BJ (cell line): Measurements from ENCODE around the gene ALDH1A2. TPM values are rescaled to one million over a fixed set of nuclear protein-coding genes. Genes with fewer than 3 reads are reported as not detected.

Source experiments
- CTCF ChIA-PET: fragments of 350-600 bp; formaldehyde crosslinking; extraction: SDS; loops from one replicate; lab custom pipeline; 2021; ENCODE audit warnings: antibody characterized with exemption, inconsistent platforms; lab: Yijun Ruan, JAX
- POLR2A ChIA-PET: fragments of 300-600 bp; sonication (Branson Sonifier 250); formaldehyde crosslinking; extraction: SDS; loops from one replicate; lab custom pipeline; 2021; ENCODE audit warnings: antibody characterized with exemption; lab: Charles Lee
- DNase-seq: peaks from one replicate; pipeline ENCODE4 v3.0.0-alpha.2; 2011; ENCODE audit warnings: low read depth
- H3K27me3 ChIP-seq: 2 replicates; pipeline ENCODE4 v1.6.0; 2011; ENCODE audit warnings: low read length; ENCODE audit not compliant: control insufficient read depth, insufficient read depth
- H3K36me3 ChIP-seq: 2 replicates; pipeline ENCODE4 v1.5.1; 2011; ENCODE audit warnings: low read length; ENCODE audit not compliant: control insufficient read depth, insufficient read depth
- H3K4me3 ChIP-seq: 2 replicates; pipeline ENCODE4 v1.5.1; 2011; ENCODE audit warnings: low read depth, mild to moderate bottlenecking, control low read depth, low read length
- CTCF ChIP-seq: IDR thresholded peaks from 2 replicates; pipeline ENCODE4 v1.5.1; 2011; ENCODE audit warnings: low read depth, mild to moderate bottlenecking, control low read depth, inconsistent platforms, low read length, moderate library complexity; ENCODE audit not compliant: insufficient read depth
- polyA plus RNA-seq: library from polyadenylated mRNA; depleted of rRNA; stranded (reverse); fragments of >200 nt; gene quantifications from 2 replicates; pipeline ENCODE4 v1.2.3, GENCODE V29; 2011

Gene ALDH1A2
- polyA plus RNA-seq, 1 experiment: 0.50 TPM

DNA sequence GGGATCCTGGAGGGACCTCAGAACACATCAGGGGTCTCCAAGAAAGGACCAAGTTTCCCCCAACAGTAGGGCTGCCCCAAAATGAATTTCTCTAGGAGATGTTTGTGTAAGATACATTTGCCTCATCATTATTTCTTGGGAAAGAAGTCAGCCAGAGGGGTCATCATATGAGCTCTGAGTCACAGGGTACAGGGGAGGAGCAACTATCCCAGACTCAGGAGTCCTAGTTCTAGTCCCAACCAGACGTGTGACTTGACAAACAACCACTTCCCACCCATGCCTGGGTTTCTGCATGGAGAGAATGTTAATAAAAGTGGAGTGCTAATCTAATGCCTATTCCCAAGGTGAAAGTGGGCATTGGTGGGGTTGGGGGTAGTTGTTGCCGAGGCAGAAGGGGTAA lies 144.1 kb downstream of the ALDH1A2 start:
- CTCF ChIA-PET: interaction anchor here (1.0 to 1.4 kb wide), 2 partner anchors 23 to 150 kb away, joined by 3 to 4 read pairs; no protein-coding TSS in a partner anchor
- POLR2A ChIA-PET: no interaction called here
- no peak for DNase-seq
- H3K36me3 ChIP-seq: no peaks in the 10 kb centered on the region
- no peak overlapping the region for H3K4me3 ChIP-seq
- no peaks in the 10 kb centered on the region for H3K27me3 ChIP-seq
- TF ChIP-seq CTCF: no peak

GRCh38 chr15:57920911-57921310 lies 144.6 kb downstream of the ALDH1A2 start:
- DNase-seq: no peak
- no peak for TF ChIP-seq CTCF
- POLR2A ChIA-PET: no interaction called here
- Histone ChIP-seq H3K27me3 (no peaks in the 10 kb centered on the region), H3K36me3 (no peaks in the 10 kb centered on the region), H3K4me3 (no peak overlapping the region)
- CTCF ChIA-PET: interaction anchor here (1.4 kb wide), 1 partner anchor 150 kb away, joined by 3 read pairs; no protein-coding TSS in a partner anchor

GRCh38 chr15:57919754-57920153 lies 145.8 kb downstream of the ALDH1A2 start:
- TF ChIP-seq CTCF: no peak
- CTCF ChIA-PET: interaction anchor here (0.6 to 0.8 kb wide), 2 partner anchors 26 to 33 kb away, joined by 4 read pairs; no protein-coding TSS in a partner anchor
- POLR2A ChIA-PET: no interaction called here

DNA sequence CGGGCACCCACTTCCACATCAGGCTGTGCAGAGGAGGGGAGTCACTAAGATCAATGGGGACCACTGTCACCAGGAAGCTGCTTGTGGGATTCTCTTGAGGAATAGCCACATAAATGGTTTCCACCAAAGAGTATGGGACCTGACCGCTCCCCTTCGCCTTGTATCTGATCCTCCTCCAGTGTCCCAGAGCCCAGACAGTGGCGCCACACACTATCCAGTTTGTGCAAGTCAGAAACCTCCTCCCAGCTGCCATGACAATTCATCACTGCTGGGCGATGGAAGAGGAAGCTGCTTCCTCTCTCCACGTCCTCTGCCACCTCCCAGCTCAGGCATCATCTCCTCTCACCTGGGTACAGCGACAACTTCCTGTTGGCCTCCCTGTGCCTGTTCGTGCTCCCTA lies 147.5 kb downstream of the ALDH1A2 start:
- DNase-seq: no peak
- CTCF ChIA-PET: no interaction called here
- no peaks in the 10 kb centered on the region for H3K36me3 ChIP-seq
- H3K4me3 ChIP-seq: no peak overlapping the region
- no peak for TF ChIP-seq CTCF
- POLR2A ChIA-PET: no interaction called here
- no peaks in the 10 kb centered on the region; the same call in 1 of the 2 replicates for H3K27me3 ChIP-seq

More at GRCh38 chr15:57919754-57920153, 145.8 kb downstream of the ALDH1A2 start:
- no peaks in the 10 kb centered on the region for H3K27me3 ChIP-seq
- no peaks in the 10 kb centered on the region for H3K36me3 ChIP-seq
- H3K4me3 ChIP-seq: no peak overlapping the region
- DNase-seq: no peak

DNA sequence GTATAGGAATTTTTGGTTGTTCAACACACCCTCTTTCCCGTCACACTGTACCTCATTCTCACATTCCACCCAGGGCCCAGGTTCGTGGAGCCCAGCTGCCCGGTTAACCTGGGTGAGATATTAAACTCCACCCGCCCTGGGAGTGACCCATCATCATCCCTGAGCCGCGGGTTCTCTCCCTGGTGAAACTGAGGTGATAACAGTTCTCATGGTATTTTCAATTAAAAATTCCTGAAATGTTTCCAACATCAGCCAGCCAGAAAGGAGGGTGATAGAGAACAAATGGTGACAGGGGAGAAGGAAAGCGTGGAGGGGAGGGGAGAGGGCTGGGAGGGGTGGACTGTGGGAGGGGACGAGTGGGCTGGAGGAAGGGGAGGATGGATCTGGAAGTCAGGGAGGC lies 148.8 kb downstream of the ALDH1A2 start:
- POLR2A ChIA-PET: no interaction called here
- no peak overlapping the region for H3K4me3 ChIP-seq
- H3K27me3 ChIP-seq: no peaks in the 10 kb centered on the region; the same call in 1 of the 2 replicates
- CTCF ChIA-PET: interaction anchor here (0.9 kb wide), 1 partner anchor 26 kb away, joined by 3 read pairs; no protein-coding TSS in a partner anchor
- H3K36me3 ChIP-seq: no peaks in the 10 kb centered on the region
- no peak for DNase-seq
- TF ChIP-seq CTCF: no peak
